Esophagus squamous epithelium (tissue), 5 donors: ENCODE measurements around the gene PLPP4. TPM values are rescaled to one million over a fixed set of nuclear protein-coding genes. Genes with fewer than 3 reads are reported as not detected.

Source experiments
- DNase-seq: peaks from one replicate; lab custom pipeline; 2025; lab: John Stamatoyannopoulos, UW
- H3K27ac ChIP-seq, 4 donors: fragments of 200-600 bp; sonication (generic); one replicate each; pipeline ENCODE4 v1.5.1; 2016 to 2019; ENCODE audit warnings: mild to moderate bottlenecking in 1 of 4
- H3K27me3 ChIP-seq, 4 donors: fragments of 200-600 bp; sonication (generic); 1 replicate in 3 of 4; 2 replicates in 1 of 4; pipeline versions ENCODE4 v1.5.1 to v1.6.0; 2017 to 2021; ENCODE audit warnings: antibody characterized with exemption in 1 of 4
- H3K36me3 ChIP-seq, 3 donors: fragments of 200-600 bp; sonication (generic); one replicate each; pipeline ENCODE4 v1.5.1; 2016 to 2019
- H3K4me1 ChIP-seq, 3 donors: fragments of 200-600 bp; sonication (generic); one replicate each; pipeline ENCODE4 v1.5.1; 2017 to 2019
- H3K4me3 ChIP-seq, 4 donors: fragments of 200-600 bp; sonication (generic); 1 replicate in 3 of 4; 2 replicates in 1 of 4; pipeline ENCODE4 v1.5.1; 2016 to 2019; ENCODE audit warnings: mild to moderate bottlenecking in 2 of 4, moderate library complexity in 1 of 4
- H3K9me3 ChIP-seq, 3 donors: fragments of 200-600 bp; sonication (generic); one replicate each; pipeline ENCODE4 v1.5.1; 2016 to 2019
- CTCF ChIP-seq, 6 experiments: fragments of 450-650 bp in 4 of 6; fragments of 200-600 bp in 2 of 6; sonication (generic) in 2 of 6; IDR thresholded peaks; one replicate each; pipeline ENCODE4 v1.5.1; 2016 to 2019; ENCODE audit warnings: antibody characterized with exemption in 6 of 6, mild to moderate bottlenecking in 4 of 6, moderate library complexity in 4 of 6
- POLR2A ChIP-seq, 4 donors: fragments of 450-650 bp; IDR thresholded peaks; one replicate each; pipeline ENCODE4 v1.6.1; 2017; ENCODE audit warnings: antibody characterized with exemption in 4 of 4, mild to moderate bottlenecking in 4 of 4, moderate library complexity in 3 of 4
- WGBS, 2 donors: methylation state at CpG; one replicate each; pipeline ENCODE4 v1.1.5; 2018; 5-methylcytosine and 5-hydroxymethylcytosine counted together
- intact Hi-C: fragments of 100-400 bp; cut with DNase I; formaldehyde crosslinking; loops from one replicate; pipeline ENCODE4 v1.15.0; 2022
- total RNA-seq, 4 donors: library from RNA; depleted of rRNA; stranded (reverse); fragments of >200 nt; gene quantifications; one replicate each; pipeline ENCODE4 v1.1.0, GENCODE V29; 2016
- donor health status: DM: yes; HTN: yes; CAD: no.

Gene PLPP4
- total RNA-seq, 4 donors from 2014 or later: 0.38 to 0.49 TPM; not detected in 2

DNA sequence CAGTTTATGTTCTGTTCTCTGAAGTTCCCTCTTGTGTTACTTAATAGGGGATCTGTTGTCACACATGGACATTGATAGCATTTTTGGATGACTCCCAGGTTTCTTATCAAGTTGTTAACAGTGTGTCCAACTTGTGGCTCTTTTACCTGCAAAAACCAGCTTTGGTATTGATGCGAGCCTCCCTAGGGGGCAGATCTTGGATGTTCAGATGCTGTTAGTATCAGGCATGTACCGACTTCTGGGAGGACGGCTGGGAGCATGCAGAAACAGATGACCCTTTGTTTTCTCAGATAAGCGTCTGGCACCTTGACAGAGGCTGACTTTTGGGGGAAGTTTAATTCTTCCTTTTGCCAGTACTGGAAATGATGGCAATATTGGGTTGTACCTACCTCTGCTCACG, 2.2 kb downstream of the PLPP4 start:
- H3K36me3 ChIP-seq: no peaks in the 10 kb centered on the region
- intact Hi-C loops: no loop called here
- peaks cover 12 to 80% (median 16%) of the 10 kb centered on the region in 4 donors for H3K27me3 ChIP-seq
- H3K4me1 ChIP-seq: peaks cover 7 to 20% (median 8%) of the 10 kb centered on the region in 3 donors
- WGBS, 2 donors: 23 to 31% methylated on average over 3 to 5 of the region's 5 CpGs
- H3K9me3 ChIP-seq: no peaks in the 10 kb centered on the region
- H3K27ac ChIP-seq: no peak overlapping the region
- DNase-seq: no peak
- TF ChIP-seq POLR2A (IDR thresholded peaks at IDR 0.05) (no peak), CTCF (IDR thresholded peaks at IDR 0.05) (no peak)
- H3K4me3 ChIP-seq: no peak overlapping the region

DNA sequence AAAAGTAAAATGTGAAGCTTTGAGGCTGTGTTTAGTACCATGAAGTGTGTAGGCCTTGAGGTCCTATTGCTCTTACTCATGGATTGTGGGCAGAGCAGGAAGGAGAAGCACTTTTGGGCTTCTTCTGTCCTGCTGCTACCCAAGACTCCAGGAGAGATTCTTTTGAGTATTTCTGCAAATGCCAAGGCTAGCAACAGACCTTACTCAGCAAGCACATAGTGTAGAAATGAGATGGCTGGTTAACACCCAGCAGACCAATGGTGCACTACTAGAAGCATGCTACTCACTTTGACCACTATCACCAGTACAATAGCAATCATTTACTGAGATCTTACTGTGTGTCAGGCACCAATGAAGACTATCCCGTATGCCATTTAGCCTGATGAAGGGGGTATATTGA, 3.2 kb downstream of the PLPP4 start:
- intact Hi-C loops: no loop called here
- Histone ChIP-seq H3K27me3 (peaks cover 12 to 71% (median 16%) of the 10 kb centered on the region in 4 donors), H3K4me1 (peaks cover 7 to 20% (median 8%) of the 10 kb centered on the region in 3 donors), H3K4me3 (no peak overlapping the region), H3K9me3 (no peaks in the 10 kb centered on the region), H3K27ac (no peak overlapping the region), H3K36me3 (no peaks in the 10 kb centered on the region)
- TF ChIP-seq POLR2A (IDR thresholded peaks at IDR 0.05): no peak
- TF ChIP-seq CTCF (IDR thresholded peaks at IDR 0.05): no peak
- DNase-seq: no peak
- 63 to 82% methylated on average over 1 of the region's 1 CpG for WGBS, 2 donors

GRCh38 chr10:120460776-120461175, 3.7 kb downstream of the PLPP4 start:
- Histone ChIP-seq H3K36me3 (no peaks in the 10 kb centered on the region), H3K27ac (no peak overlapping the region), H3K9me3 (no peaks in the 10 kb centered on the region), H3K4me3 (no peak overlapping the region), H3K27me3 (peaks cover 12 to 66% (median 16%) of the 10 kb centered on the region in 4 donors), H3K4me1 (peaks cover 7 to 20% (median 8%) of the 10 kb centered on the region in 3 donors)
- no peak for TF ChIP-seq CTCF (IDR thresholded peaks at IDR 0.05)
- no peak for TF ChIP-seq POLR2A (IDR thresholded peaks at IDR 0.05)
- intact Hi-C loops: no loop called here
- DNase-seq: no peak

DNA sequence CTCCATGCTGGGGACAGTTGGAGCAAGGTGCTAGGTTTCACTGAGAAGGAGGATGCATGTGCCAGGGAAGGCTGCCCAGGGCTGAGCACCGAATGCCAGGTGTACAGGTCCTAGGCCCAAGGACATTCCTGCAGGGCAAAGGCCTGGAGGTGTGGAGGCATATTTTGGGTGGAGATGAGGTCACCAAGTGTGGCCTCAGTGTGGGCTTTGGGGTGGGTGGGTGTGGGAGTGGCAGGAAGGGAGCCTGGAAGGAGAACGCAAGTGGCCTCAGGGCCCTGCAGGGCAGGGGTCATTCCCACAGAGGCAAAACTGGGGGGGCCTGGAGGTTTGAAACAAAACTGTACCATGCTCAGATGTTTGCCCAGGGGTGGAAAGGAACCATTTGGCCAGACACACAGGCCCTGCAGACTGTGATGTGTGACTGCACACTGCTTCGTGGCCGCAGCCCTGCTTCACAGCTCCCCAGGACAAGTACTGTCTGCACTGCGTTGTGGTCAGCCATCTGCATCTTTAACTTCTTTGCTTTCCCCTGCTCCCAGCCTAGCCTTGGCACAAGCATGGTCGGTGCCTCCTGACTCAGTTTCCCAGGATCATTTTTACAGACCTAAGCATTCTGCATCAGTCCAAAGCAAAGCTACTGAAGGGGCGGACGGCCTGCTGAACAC, 5.1 kb downstream of the PLPP4 start:
- DNase-seq: no peak
- Histone ChIP-seq H3K4me1 (peaks cover 4 to 9% (median 6%) of the 10 kb centered on the region in 3 donors), H3K4me3 (no peak overlapping the region), H3K9me3 (no peaks in the 10 kb centered on the region), H3K36me3 (no peaks in the 10 kb centered on the region), H3K27me3 (peaks cover 11 to 52% (median 16%) of the 10 kb centered on the region in 4 donors), H3K27ac (no peak overlapping the region)
- intact Hi-C loops: no loop called here
- TF ChIP-seq CTCF (IDR thresholded peaks at IDR 0.05): no peak
- TF ChIP-seq POLR2A (IDR thresholded peaks at IDR 0.05): no peak
- 89 to 97% methylated on average over 6 of the region's 8 CpGs for WGBS, 2 donors

GRCh38 chr10:120465138-120465537, 8.1 kb downstream of the PLPP4 start:
- Histone ChIP-seq H3K4me3 (no peak overlapping the region), H3K36me3 (no peaks in the 10 kb centered on the region), H3K27me3 (peaks cover 0 to 22% (median 0%) of the 10 kb centered on the region in 4 donors), H3K4me1 (no peaks in the 10 kb centered on the region), H3K9me3 (no peaks in the 10 kb centered on the region), H3K27ac (no peak overlapping the region)
- WGBS, 2 donors: 60 to 86% methylated on average over 1 of the region's 2 CpGs
- intact Hi-C loops: no loop called here
- DNase-seq: no peak
- no peak for TF ChIP-seq CTCF (IDR thresholded peaks at IDR 0.05)
- TF ChIP-seq POLR2A (IDR thresholded peaks at IDR 0.05): no peak
